Stimulated activated CD8-positive, alpha-beta memory T cell treated with anti-CD3 and anti-CD28 coated beads, Interleukin-12 subunit alpha, Interleukin-12 subunit beta, amount 100 ng/mL, for 24 hours (primary cell): ENCODE measurements around the gene LRP1-AS.
"Not testable (repeated sequence)": the region's sequence is repeated elsewhere in the genome, so short reads cannot be mapped to it uniquely, and the experiment has no call there.

ENCODE experiments used
- DNase-seq: peaks from one replicate; pipeline ENCODE4 v3.0.0-alpha.2; 2020; ENCODE audit errors: extremely low read depth

LRP1-AS gene

DNA sequence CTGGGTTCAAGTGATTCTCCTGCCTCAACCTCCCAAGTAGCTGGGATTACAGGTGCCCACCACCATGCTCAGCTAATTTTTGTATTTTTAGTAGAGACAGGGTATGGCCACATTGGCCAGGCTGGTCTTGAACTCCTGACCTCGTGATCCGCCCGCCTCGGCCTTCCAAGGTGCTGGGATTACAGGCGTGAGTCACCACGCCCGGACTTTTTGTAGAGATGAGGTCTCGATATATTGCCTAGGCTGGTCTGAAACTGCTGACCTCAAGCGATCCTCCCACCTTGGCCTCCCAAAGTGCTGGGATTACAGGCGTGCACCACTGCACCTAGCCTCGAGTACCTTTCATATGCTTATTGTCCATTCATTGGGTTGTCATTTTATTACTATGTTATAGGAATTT is 26.7 kb downstream of the LRP1-AS start:
- not testable (repeated sequence) for DNase-seq

DNA sequence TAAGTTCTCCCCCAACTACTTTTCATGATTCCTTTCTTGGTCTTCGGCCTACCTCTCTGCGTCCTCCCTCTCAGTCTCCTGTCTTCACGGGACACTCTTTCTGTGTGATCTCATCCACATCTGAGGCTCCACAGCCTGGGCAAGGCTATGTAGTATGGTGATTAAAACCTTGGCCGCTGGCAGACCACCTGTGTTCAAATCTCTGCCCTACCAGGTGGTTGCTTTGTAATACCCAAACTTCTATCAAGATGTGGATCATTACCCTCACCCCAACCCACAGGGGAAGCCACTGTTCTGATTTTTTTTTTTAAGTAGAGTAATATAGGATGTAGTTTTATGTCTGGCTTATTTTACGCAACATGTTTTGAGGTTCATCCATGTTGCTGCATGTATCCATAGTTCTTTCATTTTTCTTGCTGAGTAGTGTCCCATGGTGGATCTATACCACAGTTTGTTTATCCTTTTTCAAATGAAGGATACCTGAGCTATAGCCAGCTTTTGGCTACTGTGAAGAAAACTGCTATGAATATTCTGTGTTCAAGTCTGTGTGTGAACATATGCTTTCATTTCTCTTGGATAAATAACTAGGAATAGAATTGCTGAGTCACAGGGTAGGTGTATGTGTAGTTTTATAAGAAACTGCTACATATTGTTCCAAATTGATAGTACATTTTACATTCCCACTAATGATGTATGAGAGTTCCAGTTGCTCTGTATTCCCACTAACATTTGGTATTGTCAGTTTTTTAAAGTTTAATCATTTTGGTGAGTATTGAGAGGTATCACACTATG is 27.9 kb downstream of the LRP1-AS start:
- DNase-seq: no peak

DNA sequence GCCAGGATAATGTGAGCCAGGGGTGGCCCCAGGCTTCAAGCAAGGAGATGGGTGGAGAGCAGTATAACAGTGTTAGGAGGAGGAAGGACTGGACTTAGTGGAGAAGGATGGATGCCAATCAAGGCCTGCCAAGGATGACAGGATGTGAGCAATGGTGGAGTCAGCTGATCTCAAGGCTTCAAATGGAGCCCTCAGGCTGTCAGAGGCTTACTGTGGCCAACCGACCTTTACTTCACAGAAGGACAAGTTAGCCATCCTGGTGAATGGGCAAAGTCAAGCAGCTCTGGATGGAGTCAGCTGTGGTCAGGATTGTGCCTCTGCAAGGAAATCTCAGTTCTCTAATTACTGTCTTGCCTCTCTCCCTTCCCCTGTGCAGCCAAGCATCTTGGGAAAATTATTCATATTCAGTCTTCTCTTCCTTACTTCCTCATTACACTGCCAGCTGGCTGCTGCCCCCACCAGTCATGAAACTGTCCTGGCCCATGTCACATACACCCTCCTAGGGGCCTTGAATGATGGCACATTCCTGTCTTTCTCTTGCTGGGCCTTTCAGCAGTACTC is 28.6 kb downstream of the LRP1-AS start:
- DNase-seq: no peak

DNA sequence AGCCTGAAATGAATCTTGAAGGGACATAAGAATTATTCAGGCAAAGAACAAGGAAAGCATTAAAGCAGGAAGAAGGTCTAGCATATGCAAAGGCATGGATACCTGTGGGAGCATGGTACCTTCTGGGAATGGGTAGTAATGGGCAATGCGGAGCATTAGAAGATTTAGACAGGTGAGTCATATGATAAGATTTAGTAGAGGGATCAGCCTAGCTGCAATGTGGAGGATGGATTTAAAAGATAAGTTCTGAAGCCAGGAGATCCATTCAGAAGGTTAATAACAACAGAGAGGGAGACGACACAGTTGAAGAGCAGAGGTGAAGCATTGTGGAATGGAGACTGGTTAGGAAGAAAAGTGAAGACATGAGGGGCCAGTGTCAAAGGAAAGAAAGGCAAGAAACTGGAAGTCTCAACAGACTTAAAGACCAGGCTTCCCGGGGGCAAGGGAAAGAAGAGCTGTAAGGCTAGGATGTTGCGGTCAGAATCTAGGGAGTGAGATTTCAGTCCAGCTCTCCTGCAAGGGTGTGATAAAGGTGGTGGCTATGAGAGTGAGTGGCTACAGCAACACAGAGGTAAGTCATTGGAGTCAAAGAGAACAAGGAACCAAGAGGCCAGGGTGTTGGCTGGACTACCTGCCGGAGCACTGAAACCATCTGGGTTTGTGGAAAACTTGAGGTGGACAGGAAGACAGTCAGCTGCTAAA is 30.7 kb downstream of the LRP1-AS start:
- DNase-seq: no peak

DNA sequence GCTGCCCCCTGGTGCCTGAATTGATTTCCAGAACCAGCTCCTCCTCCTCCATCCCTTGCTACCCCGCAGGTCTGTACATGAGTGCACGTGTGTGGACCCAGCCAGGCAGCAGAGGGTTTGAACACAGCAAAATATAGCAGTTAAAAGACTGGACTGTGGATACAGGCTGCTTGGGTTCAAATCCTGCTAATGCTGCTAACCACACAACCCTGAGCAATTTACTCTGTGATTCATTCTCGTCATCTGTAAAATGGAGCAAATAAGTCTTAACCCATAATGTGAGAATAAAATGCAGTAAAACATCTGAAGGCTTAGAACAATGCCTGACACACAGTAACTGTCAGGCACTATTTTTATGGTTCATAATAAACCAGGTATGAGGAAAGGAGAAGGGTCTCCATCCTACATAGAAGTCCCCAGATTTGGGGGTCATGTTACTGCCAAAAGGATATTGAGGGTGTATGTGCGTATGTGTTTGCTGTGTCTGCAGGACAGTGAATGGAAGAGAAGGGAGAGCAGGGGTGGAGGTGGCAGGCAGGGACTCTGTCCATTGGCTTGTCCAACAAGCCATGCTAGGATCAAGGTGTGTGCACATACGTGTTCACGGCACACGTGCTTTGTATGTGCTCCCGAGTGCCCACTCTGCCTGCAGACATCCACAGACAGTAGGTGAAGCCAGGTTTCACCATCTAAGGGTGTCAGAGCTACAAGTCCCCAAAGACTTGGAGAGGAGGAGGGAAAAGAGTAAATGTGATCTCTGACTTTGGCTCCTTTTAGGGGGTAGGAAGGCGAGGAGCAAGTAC is 34.7 kb downstream of the LRP1-AS start:
- DNase-seq: no peak

DNA sequence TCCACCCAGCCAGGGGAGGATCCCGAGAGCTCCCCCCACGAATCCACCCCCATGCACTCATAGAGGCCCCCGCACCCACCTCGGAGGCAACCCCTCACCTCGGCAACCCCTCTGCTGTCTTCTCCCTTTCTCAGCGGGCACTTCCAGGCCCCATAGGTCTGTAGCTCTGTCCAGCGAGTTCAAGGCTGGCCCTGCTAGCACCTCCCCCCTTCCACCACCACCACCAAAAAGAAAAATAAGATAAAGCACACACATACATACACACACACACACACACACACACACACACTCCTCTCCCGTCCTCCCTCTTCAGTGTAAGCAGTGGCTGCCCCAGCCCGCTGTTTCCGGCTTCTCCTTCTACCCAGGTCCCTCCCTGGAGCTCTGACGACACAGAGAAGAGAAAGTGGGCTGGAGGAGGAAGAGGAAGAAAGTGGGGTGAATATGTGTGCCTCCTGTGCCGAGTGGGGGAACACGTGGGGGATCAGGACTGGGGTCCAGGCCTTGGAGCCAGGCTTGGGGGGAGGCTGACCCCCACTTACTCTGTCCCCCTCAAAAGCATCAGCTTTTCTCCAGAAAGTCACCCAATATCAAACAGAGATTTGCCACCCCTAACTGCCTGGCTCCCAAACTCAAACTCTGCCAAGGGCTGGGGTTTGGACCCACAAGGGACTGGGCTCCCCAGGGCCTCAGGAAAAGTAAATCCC is 36.2 kb downstream of the LRP1-AS start, which contains the start of gene STAT6:
Gene STAT6 (minus strand): TSS at position 332 of the 704 bp plus-strand sequence. CDS start 3,084 bp downstream, outside the sequence.
- DNase-seq: peak; percentile 61

DNA sequence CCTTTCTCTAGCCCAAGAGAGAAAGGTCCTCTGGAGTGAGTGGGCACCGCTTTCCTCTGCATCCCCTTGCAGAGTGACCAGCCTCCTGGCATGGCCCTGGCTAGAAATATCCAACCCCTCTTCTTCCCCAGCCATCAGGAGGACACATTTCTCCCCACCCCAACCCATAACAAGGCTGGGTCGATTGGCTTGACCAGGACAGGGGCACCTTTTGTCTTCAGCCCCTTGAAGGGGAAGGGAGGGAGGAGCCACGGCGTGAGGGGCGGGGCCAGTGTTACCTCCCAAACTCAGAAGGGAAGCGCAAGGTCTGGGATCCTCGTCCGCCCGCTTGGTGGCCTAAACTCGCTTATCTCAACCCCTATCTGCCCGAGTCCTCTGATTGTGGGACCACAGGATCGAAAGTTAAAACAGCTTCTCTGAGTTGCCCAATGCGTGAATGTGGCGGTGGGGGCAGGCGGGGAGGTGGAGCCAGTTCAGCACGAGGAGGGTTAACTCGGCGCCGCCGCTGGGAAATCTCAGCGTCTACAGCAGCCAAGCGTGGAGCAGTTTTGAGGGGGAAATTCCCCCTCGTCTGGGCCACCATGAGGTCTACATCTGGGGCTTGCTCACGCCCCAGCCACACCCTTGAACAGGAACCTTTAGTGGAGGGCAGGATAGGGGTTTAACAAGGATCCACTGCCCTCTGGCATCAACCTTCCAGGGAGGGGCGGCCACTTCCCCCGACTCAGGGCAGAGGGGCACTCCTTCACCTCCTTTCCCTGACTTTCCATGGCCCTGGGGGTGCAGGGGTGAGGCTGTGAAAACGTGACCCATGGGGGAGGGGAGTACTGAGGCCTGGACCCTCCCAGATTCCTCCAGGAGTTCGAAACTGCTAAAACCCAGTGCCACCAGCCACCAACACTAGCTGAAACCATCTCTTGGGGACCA is 37.1 kb downstream of the LRP1-AS start:
- peak; percentile 47 for DNase-seq

DNA sequence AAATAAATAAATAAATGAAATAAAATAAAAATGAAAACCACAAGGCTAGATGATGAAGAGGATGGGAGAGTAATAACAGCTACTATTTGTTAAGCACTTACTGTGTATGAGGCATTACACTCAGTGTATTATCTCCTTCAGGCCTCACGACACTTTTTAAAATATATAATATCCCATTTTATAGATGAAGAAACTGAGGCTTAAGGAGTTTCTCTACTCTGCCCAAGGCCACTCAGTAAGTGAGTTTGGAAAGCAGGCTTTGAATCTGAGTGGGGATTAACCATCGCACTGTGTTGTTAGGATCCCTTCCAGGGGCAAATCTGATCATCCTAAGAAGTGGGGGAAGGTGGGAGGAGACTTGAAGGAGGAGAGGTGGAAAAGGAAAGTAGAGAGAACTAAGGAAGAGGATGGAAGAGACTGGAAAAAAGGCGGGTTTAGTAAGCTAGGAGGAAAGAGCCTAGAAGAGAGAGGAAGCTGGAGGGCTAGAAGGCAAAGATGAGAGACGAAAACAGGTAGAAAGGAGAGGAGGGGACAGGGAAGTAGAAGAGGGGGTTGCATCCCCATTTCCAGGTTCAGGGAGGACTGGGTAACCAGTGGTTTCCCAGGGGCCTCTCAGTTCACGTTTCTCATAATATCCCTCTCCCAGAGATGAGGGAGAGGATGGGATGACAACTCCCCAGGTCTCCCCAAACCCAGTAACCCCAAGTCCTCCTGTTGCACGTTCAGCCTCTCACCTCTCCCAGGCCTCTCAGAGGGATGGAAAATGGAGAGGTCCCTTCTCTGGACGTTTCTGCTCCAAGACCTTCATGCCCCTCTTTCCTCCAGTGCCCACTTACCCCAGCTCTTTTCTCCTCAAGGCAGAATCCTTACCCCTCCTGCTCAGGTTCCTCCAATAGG is 38.0 kb downstream of the LRP1-AS start:
- DNase-seq: no peak

DNA sequence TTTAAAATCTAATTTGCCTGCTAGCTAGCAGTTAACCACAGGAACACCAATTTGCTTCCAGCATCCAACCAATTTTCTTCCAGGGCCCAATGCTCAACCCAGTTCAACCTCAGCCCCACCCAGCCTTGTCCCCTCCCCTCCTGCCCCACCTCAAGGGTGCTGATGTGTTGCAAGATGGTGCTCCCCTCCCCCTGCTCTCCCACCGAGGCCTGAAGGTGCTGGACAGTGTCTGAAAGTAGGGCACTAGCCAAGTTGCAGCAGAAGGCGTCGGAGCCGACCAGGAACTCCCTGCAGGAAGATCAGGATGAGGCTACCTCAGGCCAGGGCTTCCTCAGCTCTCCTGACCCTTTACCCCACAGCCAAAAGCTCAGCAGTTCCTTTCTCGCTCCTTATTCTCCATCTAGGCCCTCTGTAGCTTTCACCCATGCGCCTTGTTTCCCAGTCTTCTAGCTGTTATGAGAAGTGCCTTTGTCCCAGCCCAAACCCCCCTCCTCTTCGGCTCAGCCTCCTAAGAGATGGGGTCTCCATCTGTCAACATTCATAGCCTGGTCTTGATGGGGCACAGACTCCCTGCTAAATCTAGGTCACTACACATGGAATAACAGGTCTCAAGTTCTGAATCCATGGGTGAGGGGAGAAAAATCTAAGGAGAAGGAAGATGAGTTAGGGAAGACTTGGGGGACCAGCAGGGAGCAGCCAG is 39.8 kb downstream of the LRP1-AS start:
- no peak for DNase-seq

DNA sequence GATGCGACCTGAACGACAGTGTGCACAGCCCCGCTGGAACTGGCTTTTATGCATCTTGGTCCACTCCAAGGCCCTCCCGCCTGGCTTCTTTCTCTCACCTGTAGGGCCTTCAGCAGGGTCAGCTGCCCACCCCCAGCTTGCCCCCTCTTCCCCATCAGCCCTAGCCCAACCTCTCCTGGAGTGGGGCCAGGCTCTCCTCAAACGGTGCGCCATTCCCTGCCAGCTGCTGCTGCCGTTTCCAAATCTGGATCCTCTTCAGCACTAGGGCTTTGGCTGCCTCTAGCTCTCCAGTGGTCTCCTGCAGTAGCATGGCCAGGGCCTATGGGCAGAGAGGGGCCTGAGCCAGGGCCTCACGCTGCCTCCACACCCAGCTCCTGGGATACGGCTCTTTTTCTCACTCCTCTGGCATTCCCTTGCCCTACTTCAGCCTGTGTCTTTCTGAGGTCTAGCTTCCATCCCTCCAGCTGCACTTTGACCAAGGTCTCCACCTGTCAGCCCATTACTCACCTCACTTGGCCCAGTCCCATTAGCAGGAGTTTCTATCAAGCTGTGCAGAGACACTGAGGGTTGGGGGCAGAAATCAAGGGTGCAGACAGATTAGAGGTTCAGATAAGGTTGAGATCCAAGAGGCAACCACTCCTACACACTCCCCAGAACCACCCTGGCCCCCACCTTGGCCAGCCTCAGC is 41.3 kb downstream of the LRP1-AS start:
- DNase-seq: no peak

DNA sequence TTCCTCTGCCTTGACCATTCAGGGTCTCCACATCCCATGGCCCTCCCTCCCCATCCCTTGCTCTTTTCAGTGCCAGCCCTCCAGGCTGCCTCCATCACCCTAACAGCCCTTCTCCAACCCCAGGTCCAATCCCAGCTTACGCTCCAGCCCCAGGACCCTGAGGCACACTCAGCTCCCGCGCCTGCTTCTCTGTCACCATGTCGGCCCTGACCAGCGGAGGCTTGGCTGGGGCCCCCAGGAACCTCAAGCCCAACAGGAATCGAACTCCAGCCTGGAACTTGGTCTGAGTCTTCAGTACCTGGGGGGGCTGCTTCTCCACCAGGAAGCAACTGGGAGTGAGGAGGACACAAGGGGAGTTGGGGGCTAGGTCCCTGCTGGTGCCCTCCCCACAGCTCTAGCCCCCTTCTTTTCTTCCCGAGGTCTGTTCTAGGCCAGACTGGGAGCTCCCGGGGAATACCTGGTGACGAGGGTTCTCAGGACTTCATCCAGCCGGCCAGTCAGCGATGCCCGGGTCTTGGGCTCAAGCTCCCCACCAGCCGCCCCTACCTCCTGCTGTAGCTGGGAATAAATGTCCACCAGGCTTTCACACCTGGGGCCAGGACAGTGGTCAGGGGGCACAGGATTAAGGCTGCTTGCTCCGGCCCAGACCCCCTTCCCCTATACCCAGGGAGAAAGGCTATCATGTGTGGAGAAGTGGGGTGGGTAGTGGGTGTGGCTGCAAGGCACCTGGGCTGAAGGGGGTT is 42.2 kb downstream of the LRP1-AS start:
- DNase-seq: no peak

DNA sequence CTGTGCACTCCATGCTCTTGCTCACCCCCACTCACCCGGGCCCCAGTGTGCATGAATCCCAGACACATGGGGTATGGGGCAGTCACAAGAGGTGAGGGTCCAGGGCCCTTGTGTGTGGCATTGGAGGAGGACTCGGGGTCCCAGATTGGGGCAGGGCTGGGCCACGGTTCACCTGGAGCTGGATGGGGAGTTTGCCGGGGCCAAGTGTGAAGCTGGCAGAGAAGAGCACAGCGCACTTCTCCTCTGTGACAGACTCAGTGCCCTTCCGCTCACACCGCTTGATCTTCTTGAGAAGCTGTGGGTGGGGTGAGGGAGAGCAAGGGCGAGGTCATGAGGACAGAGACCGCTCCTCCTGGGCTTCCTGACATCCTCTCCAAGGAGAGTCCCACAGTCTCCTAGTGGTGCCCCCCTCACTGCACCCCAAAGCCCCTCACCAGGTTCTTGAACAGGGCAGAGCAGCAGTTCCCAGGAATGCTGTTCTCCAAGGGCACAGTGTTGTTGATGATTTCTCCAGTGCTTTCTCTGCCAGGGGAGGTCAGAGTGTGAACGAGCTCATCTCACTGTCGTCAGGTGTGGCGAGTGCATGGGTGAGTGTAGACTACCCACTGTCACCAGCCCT is 43.0 kb downstream of the LRP1-AS start:
- DNase-seq: no peak

DNA sequence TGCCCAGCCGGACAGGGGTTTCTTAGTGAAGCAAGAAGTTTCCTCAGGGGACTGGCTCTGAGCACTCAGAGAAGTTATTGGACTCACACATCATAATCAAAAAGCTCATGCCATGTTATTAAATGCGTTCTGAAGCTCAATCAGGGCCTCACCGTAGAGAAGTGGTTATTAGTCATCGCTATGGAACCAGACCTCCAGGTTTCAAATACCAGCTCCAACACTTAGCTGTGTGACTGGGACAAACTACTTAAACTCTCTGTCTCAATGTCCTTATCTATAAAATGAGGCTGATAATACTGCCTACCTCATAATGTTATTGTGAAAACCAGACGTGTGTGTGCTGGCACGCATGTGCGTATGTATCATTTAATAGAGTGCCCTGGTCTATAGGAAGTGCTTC is 43.6 kb downstream of the LRP1-AS start:
- no peak for DNase-seq

DNA sequence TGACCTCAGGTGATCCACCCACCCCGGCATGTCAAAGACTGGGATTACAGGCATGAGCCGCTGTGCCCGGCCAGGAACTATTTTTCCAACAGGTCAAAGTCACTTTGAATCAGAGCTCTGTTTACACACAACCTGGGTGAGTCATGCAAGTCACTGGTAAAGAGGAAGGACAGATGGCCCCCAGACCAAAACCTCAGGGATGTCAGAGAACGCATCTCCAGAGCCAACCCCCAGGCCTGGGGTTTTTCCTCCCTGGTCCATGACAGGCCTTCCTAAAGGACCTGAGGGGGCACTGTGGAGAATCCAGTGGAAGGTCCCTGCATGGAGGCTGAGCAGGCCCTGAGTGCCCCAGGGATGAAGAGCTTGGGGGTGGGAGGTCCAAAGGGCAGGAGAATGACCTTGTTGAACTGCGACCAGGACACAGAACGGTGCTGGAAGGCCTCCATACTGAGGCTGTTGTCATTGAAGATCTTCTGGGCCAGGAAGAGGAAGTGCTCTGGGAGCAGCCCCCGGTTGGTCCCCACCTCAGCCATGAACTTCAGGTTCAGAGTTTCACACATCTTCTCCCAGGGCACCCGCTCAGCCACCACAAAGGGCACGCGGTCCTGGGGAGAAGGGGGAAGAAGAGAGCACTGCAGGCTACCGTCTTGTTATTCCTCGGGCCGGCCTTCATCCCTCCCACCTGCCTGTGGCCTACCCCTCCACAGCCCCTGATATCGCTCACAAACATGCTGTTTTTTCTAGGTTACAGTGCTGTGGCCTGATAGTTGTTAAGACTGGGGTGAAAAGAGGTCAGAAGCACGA is 45.3 kb downstream of the LRP1-AS start:
- DNase-seq: no peak

DNA sequence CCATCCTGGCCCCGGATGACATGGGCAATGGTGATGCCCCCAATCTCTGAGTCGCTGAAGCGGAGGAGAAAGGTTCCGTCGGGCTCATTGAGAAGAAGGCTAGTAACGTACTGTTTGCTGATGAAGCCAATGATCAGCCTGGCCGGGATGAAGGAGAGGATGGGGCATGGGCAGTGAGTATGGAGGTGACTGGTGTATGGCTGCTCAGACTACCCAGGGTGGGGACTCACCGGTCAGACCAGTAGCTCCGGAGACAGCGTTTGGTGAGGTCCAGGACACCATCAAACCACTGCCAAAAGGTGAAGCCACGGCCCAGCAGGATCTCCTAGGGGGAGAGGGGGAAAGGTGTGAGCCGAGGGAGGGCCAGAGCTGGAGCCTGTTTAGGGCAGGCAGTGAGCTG is 47.7 kb downstream of the LRP1-AS start:
- DNase-seq: no peak
